Hepatocyte (in vitro differentiated cells): ENCODE measurements around the gene ATP8A2. TPM values are rescaled to one million over a fixed set of nuclear protein-coding genes. Genes with fewer than 3 reads are reported as not detected.

ENCODE experiments used
- DNase-seq: peaks from one replicate; pipeline ENCODE4 v3.0.0-alpha.2; 2016; ENCODE audit warnings: low spot score
- H2AFZ ChIP-seq: fragments of 200-600 bp; sonication (generic); 2 replicates; pipeline ENCODE4 v1.6.0; 2016; ENCODE audit warnings: antibody characterized with exemption, mild to moderate bottlenecking
- H3K27ac ChIP-seq: fragments of 200-600 bp; sonication (generic); 2 replicates; pipeline ENCODE4 v1.5.1; 2016; ENCODE audit warnings: mild to moderate bottlenecking
- H3K27me3 ChIP-seq: fragments of 200-600 bp; sonication (generic); 2 replicates; pipeline ENCODE4 v1.6.1; 2016
- H3K36me3 ChIP-seq: fragments of 200-600 bp; sonication (generic); replicated peaks from 2 replicates; pipeline ENCODE4 v1.5.1; 2016; ENCODE audit warnings: low read depth; ENCODE audit not compliant: insufficient read depth
- H3K4me1 ChIP-seq: fragments of 200-600 bp; sonication (generic); 2 replicates; pipeline ENCODE4 v1.5.1; 2016; ENCODE audit warnings: mild to moderate bottlenecking, moderate library complexity; ENCODE audit not compliant: insufficient read depth
- H3K4me2 ChIP-seq: fragments of 200-600 bp; sonication (generic); 2 replicates; pipeline ENCODE4 v1.6.0; 2016
- H3K4me3 ChIP-seq: fragments of 200-600 bp; sonication (generic); 2 replicates; pipeline ENCODE4 v1.5.1; 2016; ENCODE audit warnings: mild to moderate bottlenecking
- H3K79me2 ChIP-seq: fragments of 200-600 bp; sonication (generic); 2 replicates; pipeline ENCODE4 v1.6.0; 2017; ENCODE audit warnings: mild to moderate bottlenecking
- H3K9me2 ChIP-seq: fragments of 200-600 bp; sonication (generic); replicated peaks from 2 replicates; pipeline ENCODE4 v1.6.0; 2017; ENCODE audit warnings: mild to moderate bottlenecking; ENCODE audit not compliant: insufficient read depth
- H3K9me3 ChIP-seq: fragments of 200-600 bp; sonication (generic); 2 replicates; pipeline ENCODE4 v1.5.1; 2016; ENCODE audit warnings: low read depth, mild to moderate bottlenecking
- H4K20me1 ChIP-seq: fragments of 200-600 bp; sonication (generic); 2 replicates; pipeline ENCODE4 v1.6.0; 2016; ENCODE audit warnings: mild to moderate bottlenecking; ENCODE audit not compliant: insufficient read depth, poor library complexity, severe bottlenecking
- EZH2 ChIP-seq: fragments of 200-600 bp; sonication (generic); IDR thresholded peaks from 2 replicates; pipeline ENCODE4 v1.6.1; 2016; ENCODE audit warnings: antibody characterized with exemption, mild to moderate bottlenecking, borderline replicate concordance
- EZH2phosphoT487 ChIP-seq: fragments of 200-600 bp; sonication (generic); IDR thresholded peaks from one replicate; pipeline ENCODE4 v1.6.1; 2018; ENCODE audit warnings: antibody characterized with exemption, mild to moderate bottlenecking, low read depth, moderate library complexity; ENCODE audit not compliant: unreplicated experiment, severe bottlenecking
- WGBS: methylation state at CpG from one replicate; pipeline ENCODE4 v1.1.6; 2016; ENCODE audit warnings: low lambda C conversion rate; ENCODE audit errors: missing lambda C conversion rate; 5-methylcytosine and 5-hydroxymethylcytosine counted together
- polyA plus RNA-seq: library from polyadenylated mRNA; unstranded; fragments of >200 nt; fragmentation: Nextera tagmentation; extraction: Ambion mirVana; gene quantifications from 2 replicates; pipeline ENCODE4 v1.2.1, GENCODE V29; 2016
- total RNA-seq: library from RNA; depleted of rRNA; stranded (reverse); fragments of >200 nt; gene quantifications from 2 replicates; pipeline ENCODE4 v1.2.3, GENCODE V29; 2014
- TF ChIP-seq, protein P1 (sequence below): fragments of 200-600 bp; sonication (generic); IDR thresholded peaks from 2 replicates; pipeline ENCODE4 v1.5.1; 2016; ENCODE audit warnings: antibody characterized with exemption, mild to moderate bottlenecking; ENCODE audit not compliant: poor library complexity

Gene ATP8A2
- total and polyA plus RNA-seq, 2 experiments from 2014 or later = 2.1 to 3.1 TPM

GRCh38 chr13:25923217-25924085 lies 551.7 kb downstream of the ATP8A2 start:
- TF ChIP-seq, protein P1, sequence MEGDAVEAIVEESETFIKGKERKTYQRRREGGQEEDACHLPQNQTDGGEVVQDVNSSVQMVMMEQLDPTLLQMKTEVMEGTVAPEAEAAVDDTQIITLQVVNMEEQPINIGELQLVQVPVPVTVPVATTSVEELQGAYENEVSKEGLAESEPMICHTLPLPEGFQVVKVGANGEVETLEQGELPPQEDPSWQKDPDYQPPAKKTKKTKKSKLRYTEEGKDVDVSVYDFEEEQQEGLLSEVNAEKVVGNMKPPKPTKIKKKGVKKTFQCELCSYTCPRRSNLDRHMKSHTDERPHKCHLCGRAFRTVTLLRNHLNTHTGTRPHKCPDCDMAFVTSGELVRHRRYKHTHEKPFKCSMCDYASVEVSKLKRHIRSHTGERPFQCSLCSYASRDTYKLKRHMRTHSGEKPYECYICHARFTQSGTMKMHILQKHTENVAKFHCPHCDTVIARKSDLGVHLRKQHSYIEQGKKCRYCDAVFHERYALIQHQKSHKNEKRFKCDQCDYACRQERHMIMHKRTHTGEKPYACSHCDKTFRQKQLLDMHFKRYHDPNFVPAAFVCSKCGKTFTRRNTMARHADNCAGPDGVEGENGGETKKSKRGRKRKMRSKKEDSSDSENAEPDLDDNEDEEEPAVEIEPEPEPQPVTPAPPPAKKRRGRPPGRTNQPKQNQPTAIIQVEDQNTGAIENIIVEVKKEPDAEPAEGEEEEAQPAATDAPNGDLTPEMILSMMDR = no peak
- TF ChIP-seq EZH2 = no peak
- TF ChIP-seq EZH2phosphoT487 = no peak
- 71% methylated on average over 5 of the region's 5 CpGs for WGBS
- H4K20me1 ChIP-seq = no peaks in the 10 kb centered on the region
- H3K79me2 ChIP-seq = no peaks in the 10 kb centered on the region
- no peak for DNase-seq
- no peaks in the 10 kb centered on the region for H3K4me1 ChIP-seq
- peaks cover 7% of the 10 kb centered on the region for H3K27me3 ChIP-seq
- H3K9me3 ChIP-seq = no peaks in the 10 kb centered on the region
- H3K4me2 ChIP-seq = no peak overlapping the region
- no peaks in the 10 kb centered on the region for H3K36me3 ChIP-seq
- no peak overlapping the region for H2AFZ ChIP-seq
- no peaks in the 10 kb centered on the region for H3K9me2 ChIP-seq
- no peak overlapping the region for H3K27ac ChIP-seq
- no peak overlapping the region for H3K4me3 ChIP-seq

GRCh38 chr13:25927363-25927762 lies 555.6 kb downstream of the ATP8A2 start:
- H3K9me3 ChIP-seq = no peaks in the 10 kb centered on the region
- H3K9me2 ChIP-seq = no peaks in the 10 kb centered on the region
- H3K4me2 ChIP-seq = no peak overlapping the region
- no peak overlapping the region for H2AFZ ChIP-seq
- no peaks in the 10 kb centered on the region for H3K4me1 ChIP-seq
- no peaks in the 10 kb centered on the region for H3K36me3 ChIP-seq
- no peak overlapping the region for H3K4me3 ChIP-seq
- no peaks in the 10 kb centered on the region for H3K79me2 ChIP-seq
- peaks cover 9% of the 10 kb centered on the region for H3K27me3 ChIP-seq
- DNase-seq = no peak
- no peaks in the 10 kb centered on the region for H4K20me1 ChIP-seq
- TF ChIP-seq, protein P1 = no peak
- no peak for TF ChIP-seq EZH2phosphoT487
- TF ChIP-seq EZH2 = no peak
- H3K27ac ChIP-seq = no peak overlapping the region
- 70% methylated on average over 6 of the region's 6 CpGs for WGBS

DNA sequence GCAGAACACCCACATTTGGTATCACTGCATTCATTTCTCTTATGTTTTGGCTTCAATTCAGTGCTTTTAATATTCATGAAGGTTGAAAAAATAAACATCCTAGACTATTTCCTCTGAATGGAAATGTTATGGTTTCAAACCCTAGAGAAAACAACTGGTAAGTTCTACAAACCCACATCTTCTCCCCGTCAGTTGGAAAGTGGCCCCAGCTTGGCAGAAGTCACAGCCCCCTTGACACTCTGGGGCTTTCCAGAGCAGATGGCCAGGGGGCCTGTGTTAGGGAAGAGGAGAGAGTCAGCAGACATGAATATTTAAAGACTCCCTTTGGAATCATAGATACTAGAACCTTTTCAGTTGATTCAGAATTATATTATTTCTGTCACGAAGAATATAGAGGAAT lies 556.2 kb downstream of the ATP8A2 start:
- no peaks in the 10 kb centered on the region for H3K36me3 ChIP-seq
- H3K4me2 ChIP-seq = no peak overlapping the region
- no peak for DNase-seq
- WGBS = 75% methylated on average over 2 of the region's 2 CpGs
- H3K27ac ChIP-seq = no peak overlapping the region
- no peaks in the 10 kb centered on the region for H3K9me3 ChIP-seq
- TF ChIP-seq EZH2 = no peak
- no peak for TF ChIP-seq EZH2phosphoT487
- TF ChIP-seq, protein P1 = no peak
- no peaks in the 10 kb centered on the region for H4K20me1 ChIP-seq
- no peak overlapping the region for H2AFZ ChIP-seq
- H3K27me3 ChIP-seq = peaks cover 9% of the 10 kb centered on the region
- no peaks in the 10 kb centered on the region for H3K9me2 ChIP-seq
- no peaks in the 10 kb centered on the region for H3K79me2 ChIP-seq
- H3K4me1 ChIP-seq = no peaks in the 10 kb centered on the region
- no peak overlapping the region for H3K4me3 ChIP-seq
